GM21390 (cell line): ENCODE results near the gene PDE3A.

Experiments
- ATAC-seq: cut with Tn5 transposase; IDR thresholded peaks from one replicate; pipeline ENCODE4 v1.9.1; 2021; ENCODE audit not compliant: unreplicated experiment

Gene PDE3A

GRCh38 chr12:20490213-20490612, 121.9 kb downstream of the PDE3A start:
- ATAC-seq = no peak

GRCh38 chr12:20491290-20491689, 123.0 kb downstream of the PDE3A start:
- ATAC-seq = no peak

- no peak for ATAC-seq
Measured at GRCh38 chr12:20492251-20492760, 124.0 kb downstream of the PDE3A start.

GRCh38 chr12:20493934-20494333, 125.6 kb downstream of the PDE3A start:
- ATAC-seq = no peak

GRCh38 chr12:20494851-20495250, 126.5 kb downstream of the PDE3A start:
- no peak for ATAC-seq

- ATAC-seq = no peak
Measured at GRCh38 chr12:20495997-20496396, 127.7 kb downstream of the PDE3A start.

GRCh38 chr12:20497707-20498106, 129.4 kb downstream of the PDE3A start:
- ATAC-seq = no peak

- ATAC-seq = no peak
Measured at GRCh38 chr12:20501958-20502357, 133.6 kb downstream of the PDE3A start.

- ATAC-seq = no peak
Measured at GRCh38 chr12:20503858-20504257, 135.5 kb downstream of the PDE3A start.

GRCh38 chr12:20505056-20505455, 136.7 kb downstream of the PDE3A start:
- ATAC-seq = no peak

- no peak for ATAC-seq
Measured at GRCh38 chr12:20507056-20507455, 138.7 kb downstream of the PDE3A start.

- ATAC-seq = no peak
Measured at GRCh38 chr12:20507711-20508110, 139.4 kb downstream of the PDE3A start.

- no peak for ATAC-seq
Measured at GRCh38 chr12:20508359-20508758, 140.0 kb downstream of the PDE3A start.

- no peak for ATAC-seq
Measured at GRCh38 chr12:20508962-20509361, 140.6 kb downstream of the PDE3A start.

GRCh38 chr12:20510811-20511210, 142.5 kb downstream of the PDE3A start:
- no peak for ATAC-seq

GRCh38 chr12:20513189-20513588, 144.9 kb downstream of the PDE3A start:
- ATAC-seq = no peak

- no peak for ATAC-seq
Measured at GRCh38 chr12:20514598-20514997, 146.3 kb downstream of the PDE3A start.

- ATAC-seq = no peak
Measured at GRCh38 chr12:20520532-20520931, 152.2 kb downstream of the PDE3A start.

GRCh38 chr12:20523658-20524057, 155.3 kb downstream of the PDE3A start:
- ATAC-seq = no peak

- ATAC-seq = no peak
Measured at GRCh38 chr12:20524113-20524512, 155.8 kb downstream of the PDE3A start.

- no peak for ATAC-seq
Measured at GRCh38 chr12:20525064-20525610, 156.8 kb downstream of the PDE3A start.

- ATAC-seq = no peak
Measured at GRCh38 chr12:20527417-20528163, 159.3 kb downstream of the PDE3A start.

- ATAC-seq = no peak
Measured at GRCh38 chr12:20528208-20528607, 159.9 kb downstream of the PDE3A start.
